Common myeloid progenitor, CD34-positive (primary cell): ENCODE results near the gene YY1.

Experiments used
- CTCF ChIA-PET: fragments of 350-600 bp; sonication (Branson Sonifier 250); formaldehyde crosslinking; loops from one replicate; lab custom pipeline; 2021; ENCODE audit warnings: antibody characterized with exemption; lab: Charles Lee
- POLR2A ChIA-PET: fragments of 350-600 bp; sonication (Branson Sonifier 250); formaldehyde crosslinking; loops from one replicate; lab custom pipeline; 2021; ENCODE audit warnings: antibody characterized with exemption; lab: Charles Lee
- DNase-seq, 3 donors: peaks; one replicate each; pipeline versions ENCODE4 v3.0.0 to v3.0.0-alpha.2; 2013
- H3K27ac ChIP-seq, 2 experiments: 1 replicate in 1 of 2; 2 replicates in 1 of 2; pipeline ENCODE4 v1.7.0; 2013; ENCODE audit warnings: inconsistent platforms in 2 of 2, low read length in 2 of 2, mild to moderate bottlenecking in 2 of 2, low read depth in 1 of 2, moderate library complexity in 1 of 2; ENCODE audit not compliant: severe bottlenecking in 2 of 2, insufficient read depth in 1 of 2, poor library complexity in 1 of 2
- H3K27me3 ChIP-seq, 5 experiments: replicated peaks in 2 of 5; 1 replicate in 3 of 5; 2 replicates in 2 of 5; pipeline versions ENCODE4 v1.6.1 to v1.7.0; 2013; ENCODE audit warnings: low read length in 4 of 5, mild to moderate bottlenecking in 2 of 5, moderate library complexity in 2 of 5, inconsistent platforms in 1 of 5; ENCODE audit not compliant: insufficient read depth in 5 of 5, control insufficient read depth in 4 of 5
- H3K36me3 ChIP-seq, 4 experiments: 1 replicate in 2 of 4; 2 replicates in 2 of 4; pipeline versions ENCODE4 v1.6.1 to v1.7.0; 2013; ENCODE audit warnings: low read length in 3 of 4, control low read depth in 1 of 4, mild to moderate bottlenecking in 1 of 4; ENCODE audit not compliant: control insufficient read depth in 4 of 4, insufficient read depth in 4 of 4
- H3K4me1 ChIP-seq, 4 experiments: 1 replicate in 3 of 4; 2 replicates in 1 of 4; pipeline versions ENCODE4 v1.6.1 to v1.7.1; 2013; ENCODE audit warnings: low read length in 3 of 4, mild to moderate bottlenecking in 3 of 4, control low read depth in 1 of 4, inconsistent platforms in 1 of 4, moderate library complexity in 1 of 4; ENCODE audit not compliant: control insufficient read depth in 4 of 4, insufficient read depth in 4 of 4; ENCODE audit errors: control extremely low read depth in 1 of 4
- H3K4me3 ChIP-seq, 7 experiments: 1 replicate in 4 of 7; 2 replicates in 3 of 7; pipeline versions ENCODE4 v1.5.1 to v1.7.0; 2013; ENCODE audit warnings: mild to moderate bottlenecking in 7 of 7, low read length in 6 of 7, moderate library complexity in 6 of 7, inconsistent platforms in 2 of 7, low read depth in 2 of 7, control low read depth in 1 of 7; ENCODE audit not compliant: insufficient read depth in 4 of 7, control insufficient read depth in 1 of 7; ENCODE audit errors: extremely low read depth in 1 of 7
- H3K9me3 ChIP-seq, 5 experiments: 1 replicate in 4 of 5; 2 replicates in 1 of 5; pipeline versions ENCODE4 v1.6.1 to v1.7.1; 2013; ENCODE audit warnings: low read length in 4 of 5, mild to moderate bottlenecking in 2 of 5, inconsistent platforms in 1 of 5, low read depth in 1 of 5, moderate library complexity in 1 of 5; ENCODE audit not compliant: control insufficient read depth in 4 of 5, insufficient read depth in 2 of 5; ENCODE audit errors: control extremely low read depth in 1 of 5
- WGBS: methylation state at CpG from one replicate; pipeline ENCODE4 v1.1.5; 2013; ENCODE audit not compliant: insufficient coverage; 5-methylcytosine and 5-hydroxymethylcytosine counted together

The YY1 gene

GRCh38 chr14:100193417-100194357 is 45.3 kb upstream of the YY1 start:
- H3K36me3 ChIP-seq: no peaks in the 10 kb centered on the region
- DNase-seq: peak in 2 of 3 donors; percentile 31 to 35
- CTCF ChIA-PET: interaction anchor here (0.5 to 5.1 kb wide), 50 partner anchors 9 to 1748 kb away, joined by 3 to 61 read pairs (median 5); no protein-coding TSS in a partner anchor
- WGBS: 48% methylated on average over 6 of the region's 12 CpGs
- peaks cover 0 to 18% (median 14%) of the 10 kb centered on the region in 4 experiments for H3K4me1 ChIP-seq
- POLR2A ChIA-PET: interaction anchor here (0.7 to 2.6 kb wide), 5 partner anchors 31 to 88 kb away, joined by 3 to 10 read pairs (median 3); no protein-coding TSS in a partner anchor
- H3K27ac ChIP-seq: peak overlapping the region in 1 of 2 experiments; percentile 54
- no peaks in the 10 kb centered on the region for H3K9me3 ChIP-seq
- no peaks in the 10 kb centered on the region for H3K27me3 ChIP-seq
- H3K4me3 ChIP-seq: peak overlapping the region in 6 of 7 experiments; percentile 25 to 69 (median 52)

- 100% methylated on average over 6 of the region's 8 CpGs for WGBS
- Histone ChIP-seq H3K4me3 (no peak overlapping the region), H3K4me1 (no peaks in the 10 kb centered on the region), H3K27me3 (no peaks in the 10 kb centered on the region), H3K27ac (no peak overlapping the region), H3K36me3 (no peaks in the 10 kb centered on the region), H3K9me3 (no peaks in the 10 kb centered on the region)
- no peak for DNase-seq
- CTCF ChIA-PET: interaction anchor here (0.6 to 1.1 kb wide), 4 partner anchors 12 to 87 kb away, joined by 3 read pairs; no protein-coding TSS in a partner anchor
- POLR2A ChIA-PET: interaction anchor here (0.9 kb wide), 1 partner anchor 131 kb away, joined by 3 read pairs; no protein-coding TSS in a partner anchor
These were observed 39.6 kb upstream of the YY1 start for GRCh38 chr14:100199240-100199860.

DNA sequence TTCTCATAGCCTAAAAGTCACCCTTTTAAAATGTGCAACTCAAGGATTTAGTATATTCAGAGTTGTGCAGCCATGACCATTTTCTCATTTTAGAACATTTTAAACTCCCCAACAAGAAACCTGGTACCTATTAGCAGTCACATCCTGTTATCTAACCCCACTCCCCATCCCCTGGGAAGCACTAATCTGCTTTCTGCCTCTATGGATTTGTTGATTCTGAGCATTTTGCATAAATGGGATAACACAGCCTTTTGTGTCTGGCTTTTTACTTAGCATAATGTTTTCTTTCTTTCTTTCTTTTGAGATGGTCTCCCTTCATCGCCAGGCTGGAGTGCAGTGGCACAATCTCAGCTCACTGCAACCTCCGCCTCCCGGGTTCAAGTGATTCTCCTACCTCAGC is 38.6 kb upstream of the YY1 start:
- no peak for DNase-seq
- Histone ChIP-seq H3K4me3 (no peak overlapping the region), H3K36me3 (no peaks in the 10 kb centered on the region), H3K27ac (no peak overlapping the region), H3K9me3 (no peaks in the 10 kb centered on the region), H3K4me1 (no peaks in the 10 kb centered on the region), H3K27me3 (no peaks in the 10 kb centered on the region)
- WGBS: no CpG with 5 or more reads among the region's 3 CpGs
- POLR2A ChIA-PET: no interaction called here
- CTCF ChIA-PET: interaction anchor here (0.7 kb wide), 1 partner anchor 88 kb away, joined by 3 read pairs; no protein-coding TSS in a partner anchor

DNA sequence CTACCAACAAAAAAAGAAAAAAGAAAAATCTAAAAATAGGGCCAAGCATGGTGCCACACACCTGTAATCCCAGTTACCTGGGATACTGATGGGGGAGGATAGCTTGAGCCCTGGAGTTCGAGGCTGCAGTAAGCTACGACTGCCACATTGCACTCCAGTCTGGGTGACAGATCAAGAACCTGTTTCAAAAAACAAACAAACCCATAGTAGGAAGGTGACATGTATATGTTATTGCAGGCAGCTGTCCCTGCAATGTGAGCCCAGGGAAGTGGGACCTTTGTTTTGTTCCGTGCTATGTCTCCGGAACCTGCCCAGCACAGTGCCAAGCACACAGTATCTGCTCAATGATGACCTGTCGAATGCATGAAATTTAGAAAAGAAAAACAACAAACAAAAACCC is 37.2 kb upstream of the YY1 start:
- 80% methylated on average over 1 of the region's 5 CpGs for WGBS
- H3K36me3 ChIP-seq: no peaks in the 10 kb centered on the region

DNA sequence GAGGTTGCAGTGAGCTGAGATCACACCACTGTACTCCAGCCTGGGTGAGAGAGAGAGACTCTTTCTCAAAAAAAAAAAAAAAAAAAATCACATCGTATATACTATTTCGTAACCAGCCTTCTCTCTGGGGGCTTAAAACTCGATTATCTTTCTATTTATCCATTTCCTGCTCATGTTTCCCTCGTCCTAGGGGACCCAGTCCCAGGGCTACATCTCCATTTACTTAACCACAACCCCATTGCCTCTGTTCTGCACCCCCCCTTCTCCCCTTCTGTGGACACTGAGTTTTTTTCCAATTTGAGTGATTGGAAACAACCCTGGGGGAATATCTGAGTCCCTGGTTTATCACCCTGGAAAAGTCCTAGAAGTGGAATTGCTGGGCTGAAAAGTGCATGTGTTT is 36.2 kb upstream of the YY1 start:
- Histone ChIP-seq H3K9me3 (no peaks in the 10 kb centered on the region), H3K36me3 (no peaks in the 10 kb centered on the region), H3K4me1 (no peaks in the 10 kb centered on the region), H3K4me3 (no peak overlapping the region), H3K27me3 (no peaks in the 10 kb centered on the region), H3K27ac (no peak overlapping the region)
- ChIA-PET CTCF (interaction anchor here (0.9 to 2.1 kb wide), 4 partner anchors 9 to 46 kb away, joined by 3 to 8 read pairs (median 4); no protein-coding TSS in a partner anchor), POLR2A (no interaction called here)
- 0% methylated on average over 1 of the region's 4 CpGs for WGBS
- no peak for DNase-seq

More for the DNA sequence above, 37.2 kb upstream of the YY1 start:
- Histone ChIP-seq H3K27me3 (no peaks in the 10 kb centered on the region), H3K4me1 (no peaks in the 10 kb centered on the region), H3K4me3 (no peak overlapping the region), H3K27ac (no peak overlapping the region), H3K9me3 (no peaks in the 10 kb centered on the region)
- CTCF ChIA-PET: interaction anchor here (2.1 kb wide), 1 partner anchor 45 kb away, joined by 8 read pairs; no protein-coding TSS in a partner anchor
- POLR2A ChIA-PET: no interaction called here
- no peak for DNase-seq

- WGBS: 100% methylated on average over 1 of the region's 4 CpGs
- DNase-seq: no peak
- Histone ChIP-seq H3K4me3 (no peak overlapping the region), H3K9me3 (no peaks in the 10 kb centered on the region), H3K27me3 (no peaks in the 10 kb centered on the region), H3K4me1 (no peaks in the 10 kb centered on the region), H3K27ac (no peak overlapping the region), H3K36me3 (no peaks in the 10 kb centered on the region)
- ChIA-PET POLR2A (no interaction called here), CTCF (interaction anchor here (0.6 to 2.1 kb wide), 5 partner anchors 8 to 238 kb away, joined by 3 to 8 read pairs (median 4); no protein-coding TSS in a partner anchor)
These were observed 35.8 kb upstream of the YY1 start for GRCh38 chr14:100203146-100203545.
